MM.1S (cell line): ENCODE results near the gene SSBP3.

ENCODE experiments used
- CTCF ChIP-seq: fragments of 300-600 bp; sonication (generic); IDR thresholded peaks from 2 replicates; pipeline ENCODE4 v1.5.1; 2016; ENCODE audit warnings: antibody characterized with exemption, low read length, mixed read lengths
- EZH2 ChIP-seq: fragments of 300-600 bp; sonication (generic); optimal IDR thresholded peaks from 2 replicates; pipeline ENCODE3; 2017; ENCODE audit warnings: low read depth, mild to moderate bottlenecking, antibody characterized with exemption, low read length, mixed read lengths

- TF ChIP-seq EZH2 = no peak
- no peak for TF ChIP-seq CTCF
Measured at GRCh38 chr1:54371942-54372275, 34.3 kb downstream of the SSBP3 start.
